ENCODE results near the gene ARHGAP19.

- TF ChIP-seq CTCF (IDR thresholded peaks at IDR 0.05) (no peak), POLR2AphosphoS5 (IDR thresholded peaks at IDR 0.05) (no peak)
Measured at GRCh38 chr10:97327348-97328294, 35.2 kb upstream of the ARHGAP19 start.

Measured in transverse colon (tissue), 4 donors.